B cell (primary cell): ENCODE measurements around the gene BDP1. TPM values are rescaled to one million over a fixed set of nuclear protein-coding genes. Genes with fewer than 3 reads are reported as not detected.

Experiments used
- ATAC-seq: fragments of 200-7000 bp; cut with Tn5 transposase; one replicate; pipeline ENCODE4 v1.10.0; 2021; ENCODE audit warnings: low read depth, mild to moderate bottlenecking, moderate number of reproducible peaks, moderate library complexity
- CTCF ChIA-PET: fragments of 350-600 bp; sonication (Branson Sonifier 250); formaldehyde crosslinking; loops from one replicate; lab custom pipeline; 2021; ENCODE audit warnings: antibody characterized with exemption, inconsistent platforms; lab: Charles Lee
- POLR2A ChIA-PET: fragments of 350-600 bp; sonication (Branson Sonifier 250); formaldehyde crosslinking; loops from one replicate; lab custom pipeline; 2021; ENCODE audit warnings: antibody characterized with exemption; lab: Charles Lee
- DNase-seq: peaks from one replicate; pipeline ENCODE4 v3.0.0; 2013
- H2AFZ ChIP-seq: 2 replicates; pipeline ENCODE4 v1.6.1; 2012; ENCODE audit warnings: mild to moderate bottlenecking, low read depth, low read length; ENCODE audit not compliant: insufficient read depth, poor library complexity, severe bottlenecking
- H3K27ac ChIP-seq, 2 donors: 1 replicate in 1 of 2; 2 replicates in 1 of 2; pipeline ENCODE4 v1.5.1; 2012 to 2013; ENCODE audit warnings: low read length in 2 of 2, mild to moderate bottlenecking in 2 of 2, moderate library complexity in 1 of 2
- H3K27me3 ChIP-seq, 4 experiments: fragments of 200-600 bp in 1 of 4; sonication (generic) in 1 of 4; replicated peaks in 1 of 4; 1 replicate in 2 of 4; 2 replicates in 2 of 4; pipeline versions ENCODE4 v1.6.1 to v1.7.0; 2013 to 2016; ENCODE audit warnings: low read length in 3 of 4, mild to moderate bottlenecking in 2 of 4, mixed read lengths in 1 of 4, moderate library complexity in 1 of 4; ENCODE audit not compliant: insufficient read depth in 4 of 4, control insufficient read depth in 3 of 4; ENCODE audit errors: control extremely low read depth in 1 of 4
- H3K36me3 ChIP-seq, 2 experiments: replicated peaks in 1 of 2; 1 replicate in 1 of 2; 2 replicates in 1 of 2; pipeline versions ENCODE4 v1.6.1 to v1.7.1; 2013; ENCODE audit warnings: low read length in 1 of 2; ENCODE audit not compliant: insufficient read depth in 2 of 2, control insufficient read depth in 1 of 2; ENCODE audit errors: control extremely low read depth in 1 of 2, extremely low read depth in 1 of 2
- H3K4me1 ChIP-seq, 2 donors: fragments of 200-600 bp in 1 of 2; sonication (generic) in 1 of 2; 1 replicate in 1 of 2; 2 replicates in 1 of 2; pipeline versions ENCODE4 v1.5.1 to v1.6.1; 2013 to 2017; ENCODE audit warnings: low read length in 2 of 2; ENCODE audit not compliant: control insufficient read depth in 2 of 2, insufficient read depth in 2 of 2
- H3K4me2 ChIP-seq: replicated peaks from 2 replicates; pipeline ENCODE3; 2012; ENCODE audit warnings: mild to moderate bottlenecking, low read depth, low read length; ENCODE audit not compliant: poor library complexity, severe bottlenecking
- H3K4me3 ChIP-seq, 5 experiments: fragments of 200-600 bp in 1 of 5; sonication (generic) in 1 of 5; 1 replicate in 3 of 5; 2 replicates in 2 of 5; pipeline versions ENCODE4 v1.5.1 to v1.7.0; 2011 to 2016; ENCODE audit warnings: low read length in 4 of 5, mild to moderate bottlenecking in 4 of 5, low read depth in 2 of 5, control low read depth in 1 of 5, moderate library complexity in 1 of 5; ENCODE audit not compliant: insufficient read depth in 1 of 5; ENCODE audit errors: control extremely low read depth in 1 of 5, extremely low read depth in 1 of 5
- H3K79me2 ChIP-seq: fragments of 200-600 bp; sonication (generic); one replicate; pipeline ENCODE4 v1.6.0; 2016; ENCODE audit warnings: low read length; ENCODE audit not compliant: control insufficient read depth, insufficient read depth
- H3K9ac ChIP-seq: fragments of 200-600 bp; sonication (generic); 2 replicates; pipeline ENCODE4 v1.6.1; 2017; ENCODE audit warnings: mild to moderate bottlenecking, low read length, moderate library complexity
- H3K9me3 ChIP-seq, 3 donors: one replicate each; pipeline versions ENCODE4 v1.6.1 to v1.7.1; 2013; ENCODE audit warnings: low read length in 2 of 3; ENCODE audit not compliant: control insufficient read depth in 2 of 3, insufficient read depth in 1 of 3; ENCODE audit errors: control extremely low read depth in 1 of 3
- H4K20me1 ChIP-seq: 2 replicates; pipeline ENCODE4 v1.6.0; 2012; ENCODE audit warnings: mild to moderate bottlenecking, low read length; ENCODE audit not compliant: insufficient read depth, control insufficient read depth, poor library complexity, severe bottlenecking
- H3K27ac Mint-ChIP-seq: one replicate; pipeline ENCODE4 v1.8.0; 2021; ENCODE audit warnings: mixed read lengths
- H3K27me3 Mint-ChIP-seq: one replicate; pipeline ENCODE4 v1.8.0; 2021; ENCODE audit warnings: mixed read lengths
- H3K4me1 Mint-ChIP-seq: one replicate; pipeline ENCODE4 v1.8.0; 2021; ENCODE audit warnings: mixed read lengths
- H3K4me3 Mint-ChIP-seq: one replicate; pipeline ENCODE4 v1.8.0; 2021; ENCODE audit warnings: mixed read lengths
- H3K9me3 Mint-ChIP-seq: one replicate; pipeline ENCODE4 v1.8.0; 2022; ENCODE audit warnings: mixed read lengths; ENCODE audit not compliant: insufficient read depth
- CTCF ChIP-seq: fragments of 200-600 bp; IDR thresholded peaks from one replicate; pipeline ENCODE4 v1.8.0; 2022; ENCODE audit warnings: antibody characterized with exemption, mild to moderate bottlenecking
- EZH2 ChIP-seq: IDR thresholded peaks from 2 replicates; pipeline ENCODE4 v1.6.1; 2012; ENCODE audit warnings: borderline replicate concordance, low read depth, mild to moderate bottlenecking, moderate library complexity, low read length; ENCODE audit not compliant: insufficient read depth, poor library complexity, severe bottlenecking
- WGBS: methylation state at CpG from one replicate; pipeline ENCODE4 v1.1.5; 2013; ENCODE audit warnings: missing lambda C conversion rate; ENCODE audit not compliant: insufficient coverage; 5-methylcytosine and 5-hydroxymethylcytosine counted together
- intact Hi-C: fragments of 100-400 bp; cut with micrococcal nuclease; formaldehyde crosslinking; loops from one replicate; pipeline ENCODE4 v1.10.0; 2022
- polyA plus RNA-seq: library from polyadenylated mRNA; depleted of rRNA; stranded (reverse); fragments of >200 nt; gene quantifications from 2 replicates; pipeline ENCODE4 v1.2.3, GENCODE V29; 2012
- total RNA-seq, 2 donors: library from RNA; stranded (reverse); fragments of 120-200 nt in 1 of 2; gene quantifications; 1 replicate in 1 of 2; 2 replicates in 1 of 2; pipeline versions ENCODE4 v1.2.3 to v1.2.4, GENCODE V29; 2013 to 2022

Gene BDP1
- total and polyA plus RNA-seq, 2 donors (not counting 1 experiment from before 2014, with no cell fraction given): 7.9 to 59.4 TPM

- DNase-seq: no peak
- H3K27me3 ChIP-seq: no peaks in the 10 kb centered on the region
Measured at GRCh38 chr5:71586052-71586940, 130.8 kb downstream of the BDP1 start.

More at GRCh38 chr5:71586052-71586940, 130.8 kb downstream of the BDP1 start:
- Histone ChIP-seq H4K20me1 (no peaks in the 10 kb centered on the region), H3K4me1 (peaks cover 27 to 32% of the 10 kb centered on the region in 2 donors), H3K4me2 (peak overlapping the region; percentile 81), H3K79me2 (peaks cover 41% of the 10 kb centered on the region), H3K4me3 (peak overlapping the region; percentile 72 to 95 (median 92)), H3K27ac (peak overlapping the region; percentile 83 to 97), H3K9me3 (no peaks in the 10 kb centered on the region), H2AFZ (peak overlapping the region; percentile 99), H3K36me3 (no peaks in the 10 kb centered on the region), H3K9ac (peak overlapping the region; percentile 99)
- peak overlapping the region; percentile 99 for H3K27ac Mint-ChIP-seq
- no peaks in the 10 kb centered on the region for H3K27me3 Mint-ChIP-seq
- intact Hi-C loops: loop anchor here (5.0 kb wide), 1 partner anchor 721 kb away; no protein-coding TSS in a partner anchor
- POLR2A ChIA-PET: no interaction called here
- H3K4me1 Mint-ChIP-seq: peaks cover 39% of the 10 kb centered on the region
- TF ChIP-seq CTCF: no peak
- TF ChIP-seq EZH2: no peak
- CTCF ChIA-PET: no interaction called here
- H3K9me3 Mint-ChIP-seq: no peaks in the 10 kb centered on the region
- 74% methylated on average over 13 of the region's 22 CpGs for WGBS
- peak overlapping the region; percentile 97 for H3K4me3 Mint-ChIP-seq
- peak; percentile 2 for ATAC-seq
